HL-60/S4 (cell line): ENCODE results near the gene CMPK1.
"Not testable (repeated sequence)": the region's sequence is repeated elsewhere in the genome, so short reads cannot be mapped to it uniquely, and the experiment has no call there.

Source experiments
- in situ Hi-C: fragments of 300-500 bp; cut with MboI; formaldehyde crosslinking; loops from 2 replicates; pipeline ENCODE4 v1.14.3; 2022; ENCODE audit warnings: low sequenced_read_pairs

The CMPK1 gene

GRCh38 chr1:47337350-47337749 lies 3.8 kb downstream of the CMPK1 start:
- in situ Hi-C loops = no loop called here

- in situ Hi-C loops = no loop called here
These were observed 4.9 kb downstream of the CMPK1 start for GRCh38 chr1:47338249-47339077.

- in situ Hi-C loops = no loop called here
These were observed 6.6 kb downstream of the CMPK1 start for GRCh38 chr1:47340227-47340626.

GRCh38 chr1:47346979-47347378 lies 13.4 kb downstream of the CMPK1 start:
- in situ Hi-C loops = not testable (repeated sequence)

- in situ Hi-C loops = no loop called here
These were observed 14.1 kb downstream of the CMPK1 start for GRCh38 chr1:47347735-47348134.

GRCh38 chr1:47348246-47348645 lies 14.7 kb downstream of the CMPK1 start:
- in situ Hi-C loops = no loop called here

GRCh38 chr1:47351305-47351704 lies 17.7 kb downstream of the CMPK1 start:
- in situ Hi-C loops = no loop called here

- in situ Hi-C loops = no loop called here
These were observed 27.8 kb downstream of the CMPK1 start for GRCh38 chr1:47361380-47361779.

GRCh38 chr1:47362828-47363227 lies 29.2 kb downstream of the CMPK1 start:
- in situ Hi-C loops = no loop called here

GRCh38 chr1:47367651-47368050 lies 34.1 kb downstream of the CMPK1 start:
- in situ Hi-C loops = no loop called here

- in situ Hi-C loops = no loop called here
These were observed 37.5 kb downstream of the CMPK1 start for GRCh38 chr1:47371016-47371517.

- in situ Hi-C loops = no loop called here
These were observed 40.9 kb downstream of the CMPK1 start for GRCh38 chr1:47374501-47374900.

- in situ Hi-C loops = no loop called here
These were observed 44.6 kb downstream of the CMPK1 start for GRCh38 chr1:47378147-47378546.

- in situ Hi-C loops = no loop called here
These were observed 47.1 kb downstream of the CMPK1 start for GRCh38 chr1:47380699-47381098.

- in situ Hi-C loops = no loop called here
These were observed 48.9 kb downstream of the CMPK1 start for GRCh38 chr1:47382399-47382983.

- in situ Hi-C loops = no loop called here
These were observed 50.5 kb downstream of the CMPK1 start for GRCh38 chr1:47384083-47384482.

GRCh38 chr1:47385020-47385419 lies 51.4 kb downstream of the CMPK1 start:
- in situ Hi-C loops = no loop called here

GRCh38 chr1:47386268-47386667 lies 52.7 kb downstream of the CMPK1 start:
- in situ Hi-C loops = no loop called here

GRCh38 chr1:47388030-47388890 lies 54.7 kb downstream of the CMPK1 start:
- in situ Hi-C loops = no loop called here

- in situ Hi-C loops = no loop called here
These were observed 55.3 kb downstream of the CMPK1 start for GRCh38 chr1:47388891-47389238.

GRCh38 chr1:47389731-47390130 lies 56.1 kb downstream of the CMPK1 start:
- in situ Hi-C loops = no loop called here

- in situ Hi-C loops = no loop called here
These were observed 57.3 kb downstream of the CMPK1 start for GRCh38 chr1:47390843-47391242.
